Epithelial cell of proximal tubule (primary cell): ENCODE data around the gene ROBO2. TPM values are rescaled to one million over a fixed set of nuclear protein-coding genes. Genes with fewer than 3 reads are reported as not detected.

Experiments
- DNase-seq: peaks from one replicate; pipeline ENCODE4 v3.0.0-alpha.2; 2011; ENCODE audit warnings: low read depth
- H3K4me3 ChIP-seq: 2 replicates; pipeline ENCODE4 v1.5.1; 2011; ENCODE audit warnings: low read depth, mild to moderate bottlenecking, low read length
- total RNA-seq: library from RNA; depleted of rRNA; stranded (reverse); fragments of >200 nt; gene quantifications from 2 replicates; pipeline ENCODE4 v1.2.3, GENCODE V29; 2015
- TF ChIP-seq, protein P1 (sequence below): conservative IDR thresholded peaks from 2 replicates; pipeline ENCODE4 v1.5.1; 2012; ENCODE audit warnings: low read depth, mild to moderate bottlenecking, low read length

Gene ROBO2
- total RNA-seq, 1 donor from 2014 or later: 0.52 TPM

DNA sequence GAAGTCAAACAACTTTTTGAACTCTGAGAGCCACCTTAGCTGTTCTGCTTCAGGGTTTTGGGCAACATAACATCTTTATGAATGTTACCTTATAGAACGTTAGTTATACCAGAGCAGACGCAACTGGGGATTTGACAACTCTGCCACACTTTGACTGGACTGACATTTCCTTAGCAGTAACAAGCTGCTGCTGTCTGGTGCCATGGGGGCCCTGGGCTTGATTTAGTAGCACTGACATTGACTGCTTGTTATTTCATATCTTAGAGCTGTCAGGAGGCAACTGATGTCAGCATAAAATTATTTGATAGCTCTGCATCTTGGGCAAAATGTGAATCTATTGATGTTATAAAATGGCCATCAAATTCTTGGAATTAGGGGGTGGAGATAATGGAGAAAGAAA is 285.4 kb downstream of the ROBO2 start:
- no peak for DNase-seq
- TF ChIP-seq, protein P1, sequence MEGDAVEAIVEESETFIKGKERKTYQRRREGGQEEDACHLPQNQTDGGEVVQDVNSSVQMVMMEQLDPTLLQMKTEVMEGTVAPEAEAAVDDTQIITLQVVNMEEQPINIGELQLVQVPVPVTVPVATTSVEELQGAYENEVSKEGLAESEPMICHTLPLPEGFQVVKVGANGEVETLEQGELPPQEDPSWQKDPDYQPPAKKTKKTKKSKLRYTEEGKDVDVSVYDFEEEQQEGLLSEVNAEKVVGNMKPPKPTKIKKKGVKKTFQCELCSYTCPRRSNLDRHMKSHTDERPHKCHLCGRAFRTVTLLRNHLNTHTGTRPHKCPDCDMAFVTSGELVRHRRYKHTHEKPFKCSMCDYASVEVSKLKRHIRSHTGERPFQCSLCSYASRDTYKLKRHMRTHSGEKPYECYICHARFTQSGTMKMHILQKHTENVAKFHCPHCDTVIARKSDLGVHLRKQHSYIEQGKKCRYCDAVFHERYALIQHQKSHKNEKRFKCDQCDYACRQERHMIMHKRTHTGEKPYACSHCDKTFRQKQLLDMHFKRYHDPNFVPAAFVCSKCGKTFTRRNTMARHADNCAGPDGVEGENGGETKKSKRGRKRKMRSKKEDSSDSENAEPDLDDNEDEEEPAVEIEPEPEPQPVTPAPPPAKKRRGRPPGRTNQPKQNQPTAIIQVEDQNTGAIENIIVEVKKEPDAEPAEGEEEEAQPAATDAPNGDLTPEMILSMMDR: no peak
- H3K4me3 ChIP-seq: no peak overlapping the region

DNA sequence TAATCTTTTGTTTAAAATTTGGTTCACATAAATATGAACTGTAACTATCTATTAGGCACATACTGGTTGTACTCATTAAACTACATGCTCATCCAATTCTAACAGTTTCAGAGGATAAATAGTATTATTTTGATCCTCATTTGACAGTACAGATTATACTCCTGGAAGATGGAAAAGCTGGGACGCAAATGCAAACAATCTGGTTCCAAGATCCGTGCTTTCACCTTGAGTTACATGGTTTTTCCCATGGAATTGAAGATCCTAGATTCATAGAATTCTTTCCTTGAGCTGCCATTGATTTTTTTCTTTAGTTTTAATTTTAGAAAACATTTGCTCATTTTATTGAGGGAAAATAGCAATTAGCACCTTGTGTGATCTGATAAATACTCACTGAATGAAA is 285.8 kb downstream of the ROBO2 start:
- TF ChIP-seq, protein P1: no peak
- DNase-seq: no peak
- no peak overlapping the region for H3K4me3 ChIP-seq

DNA sequence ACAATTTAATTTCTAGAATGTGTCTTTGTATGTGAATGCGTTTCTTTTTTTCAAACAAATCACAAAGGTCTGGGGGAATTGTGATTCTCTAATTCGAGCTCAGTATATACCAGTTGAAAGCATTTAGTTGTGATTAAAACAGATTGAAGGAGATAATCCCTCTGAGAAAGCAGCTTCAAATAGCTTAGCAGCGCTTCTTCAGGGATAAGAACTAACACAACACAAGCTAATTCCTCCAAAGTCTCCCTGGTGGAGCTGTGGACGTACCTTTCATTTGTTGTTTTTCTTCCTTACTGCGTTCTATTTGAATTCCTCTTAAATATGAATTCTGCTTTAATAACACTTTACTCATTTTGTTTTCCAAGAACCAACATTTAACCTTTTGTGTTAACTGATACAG is 286.7 kb downstream of the ROBO2 start:
- no peak overlapping the region for H3K4me3 ChIP-seq
- TF ChIP-seq, protein P1: no peak
- no peak for DNase-seq

DNA sequence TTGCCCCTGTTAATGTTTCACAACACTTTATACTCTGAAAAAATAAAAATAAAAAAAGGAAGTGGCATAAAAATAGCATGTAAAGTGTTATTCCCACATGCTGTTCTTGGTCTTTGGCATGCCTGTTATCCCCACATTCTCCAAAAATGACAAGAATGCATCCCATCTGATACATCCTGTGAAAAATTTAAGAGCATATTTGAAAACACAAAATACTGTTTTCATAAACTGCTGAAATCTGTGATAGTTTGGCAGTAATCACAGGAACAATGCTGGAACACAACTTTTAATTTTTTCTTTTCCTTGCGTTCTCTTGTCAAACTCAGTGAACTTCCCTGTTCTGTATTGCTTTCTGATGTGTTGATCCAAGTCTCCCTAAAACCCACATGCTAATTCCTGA is 288.8 kb downstream of the ROBO2 start:
- TF ChIP-seq, protein P1: no peak
- no peak overlapping the region for H3K4me3 ChIP-seq
- no peak for DNase-seq

DNA sequence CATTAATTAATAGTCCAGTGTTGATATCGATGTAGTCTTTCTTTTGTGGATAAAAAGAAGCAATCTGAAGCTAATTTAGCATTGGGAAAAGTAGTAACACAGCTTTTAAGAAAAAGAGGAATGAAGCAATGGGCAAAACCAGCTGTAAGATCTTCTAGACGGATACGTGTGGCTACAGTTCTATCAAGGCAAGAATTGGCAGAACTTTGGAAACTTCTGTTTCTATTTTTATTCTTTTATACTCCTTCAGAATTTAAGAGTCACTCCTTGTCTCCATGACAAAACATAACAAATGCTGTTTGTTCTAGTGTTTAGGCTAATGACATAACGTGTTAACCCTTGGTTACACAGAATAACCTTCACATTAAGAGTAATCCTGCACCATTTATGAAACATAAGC is 289.2 kb downstream of the ROBO2 start:
- H3K4me3 ChIP-seq: no peak overlapping the region
- TF ChIP-seq, protein P1: no peak
- DNase-seq: no peak

DNA sequence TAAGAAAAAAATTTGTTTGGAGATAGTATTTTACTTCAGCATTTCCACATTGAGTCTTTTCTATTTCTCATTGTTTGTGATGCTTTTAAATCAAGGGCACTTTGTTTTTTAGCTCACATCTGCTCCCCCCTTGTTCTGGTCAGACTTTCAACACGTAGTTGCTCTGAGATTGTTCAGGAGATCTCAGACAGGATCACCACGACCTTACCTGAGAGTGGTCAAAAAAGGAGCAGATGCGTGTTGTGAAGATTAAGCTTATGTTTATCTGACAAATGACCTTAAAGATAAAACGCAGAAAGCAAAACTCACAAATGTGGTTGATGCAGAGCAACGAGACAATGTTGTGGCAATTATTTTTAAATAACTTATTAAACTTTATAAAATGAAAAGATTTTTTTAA is 298.3 kb downstream of the ROBO2 start:
- TF ChIP-seq, protein P1: no peak
- no peak overlapping the region for H3K4me3 ChIP-seq
- DNase-seq: no peak

DNA sequence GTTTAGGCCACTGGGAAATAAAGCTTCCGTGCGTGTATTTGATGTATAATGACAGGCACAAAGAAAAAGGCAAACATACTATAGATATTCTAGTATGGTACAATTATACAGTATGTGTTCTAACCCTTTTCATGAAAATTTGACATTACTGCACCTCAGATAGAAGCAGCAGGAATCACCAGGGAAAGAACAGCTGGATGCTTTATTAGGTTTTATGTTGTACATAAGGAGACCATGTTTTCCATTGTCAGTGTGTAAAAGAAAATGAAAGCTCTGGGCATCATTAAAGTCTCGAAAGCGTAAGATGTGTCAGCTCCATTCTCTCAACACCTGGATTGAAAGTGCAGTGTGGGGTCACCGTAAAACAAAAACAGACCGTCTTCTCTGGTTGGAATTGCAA is 302.1 kb downstream of the ROBO2 start:
- no peak overlapping the region for H3K4me3 ChIP-seq
- DNase-seq: no peak
- TF ChIP-seq, protein P1: no peak
